ES-I3 (cell line): ENCODE measurements around the gene KANK3.
"Not testable (repeated sequence)": the region's sequence is repeated elsewhere in the genome, so short reads cannot be mapped to it uniquely, and the experiment has no call there.

Source experiments
- H3K36me3 ChIP-seq: 2 replicates; pipeline ENCODE4 v1.6.1; 2013; ENCODE audit warnings: mild to moderate bottlenecking, low read length, control low read depth, moderate library complexity; ENCODE audit not compliant: insufficient read depth
- H3K4me1 ChIP-seq: 2 replicates; pipeline ENCODE4 v1.6.1; 2013; ENCODE audit warnings: mild to moderate bottlenecking, control low read depth, low read length; ENCODE audit not compliant: insufficient read depth
- H3K9ac ChIP-seq: 2 replicates; pipeline ENCODE4 v1.6.1; 2013; ENCODE audit warnings: low read depth, mild to moderate bottlenecking, low read length, moderate library complexity
- H3K9me3 ChIP-seq: 2 replicates; pipeline ENCODE4 v1.6.1; 2013; ENCODE audit warnings: mild to moderate bottlenecking, low read length, moderate library complexity; ENCODE audit not compliant: control insufficient read depth, insufficient read depth

The KANK3 gene

GRCh38 chr19:8379156-8379891, 36.3 kb upstream of the KANK3 start:
- H3K9ac ChIP-seq, result peak overlapping the region; percentile 54; the same call in 1 of the 2 replicates
- not testable (repeated sequence) for H3K36me3 ChIP-seq, H3K9me3 ChIP-seq, H3K4me1 ChIP-seq

GRCh38 chr19:8377598-8377997, 34.5 kb upstream of the KANK3 start:
- Histone ChIP-seq H3K9me3 (no peaks in the 10 kb centered on the region), H3K9ac (no peak overlapping the region), H3K4me1 (no peaks in the 10 kb centered on the region), H3K36me3 (peaks cover 3% of the 10 kb centered on the region; the same call in 1 of the 2 replicates)

- not testable (repeated sequence) for H3K9me3 ChIP-seq, H3K9ac ChIP-seq, H3K4me1 ChIP-seq, H3K36me3 ChIP-seq
Observed at GRCh38 chr19:8376373-8376974, 33.4 kb upstream of the KANK3 start.

- not testable (repeated sequence) for H3K4me1 ChIP-seq, H3K36me3 ChIP-seq, H3K9ac ChIP-seq, H3K9me3 ChIP-seq
Observed at GRCh38 chr19:8375766-8376165, 32.7 kb upstream of the KANK3 start.

GRCh38 chr19:8373867-8374813, 31.1 kb upstream of the KANK3 start:
- Histone ChIP-seq H3K9me3 (no peaks in the 10 kb centered on the region), H3K36me3 (peaks cover 3% of the 10 kb centered on the region), H3K4me1 (peaks cover 4% of the 10 kb centered on the region; the same call in 1 of the 2 replicates), H3K9ac (no peak overlapping the region)

- H3K9me3 ChIP-seq, result no peaks in the 10 kb centered on the region
- peaks cover 3% of the 10 kb centered on the region for H3K36me3 ChIP-seq
- no peak overlapping the region for H3K9ac ChIP-seq
- peaks cover 12% of the 10 kb centered on the region; the same call in 1 of the 2 replicates for H3K4me1 ChIP-seq
Observed at GRCh38 chr19:8371011-8371804, 28.1 kb upstream of the KANK3 start.

- peaks cover 18% of the 10 kb centered on the region; the same call in 1 of the 2 replicates for H3K4me1 ChIP-seq
Observed at GRCh38 chr19:8370176-8371010, 27.3 kb upstream of the KANK3 start.

GRCh38 chr19:8367327-8368001, 24.4 kb upstream of the KANK3 start:
- peak overlapping the region; percentile 43; the same call in 1 of the 2 replicates for H3K9ac ChIP-seq
- no peaks in the 10 kb centered on the region; the same call in 1 of the 2 replicates for H3K36me3 ChIP-seq
- peaks cover 18% of the 10 kb centered on the region; the same call in 1 of the 2 replicates for H3K4me1 ChIP-seq
- H3K9me3 ChIP-seq, result no peaks in the 10 kb centered on the region

More at GRCh38 chr19:8370176-8371010, 27.3 kb upstream of the KANK3 start:
- no peaks in the 10 kb centered on the region for H3K9me3 ChIP-seq
- peaks cover 3% of the 10 kb centered on the region for H3K36me3 ChIP-seq
- no peak overlapping the region for H3K9ac ChIP-seq

GRCh38 chr19:8366961-8367326, 23.9 kb upstream of the KANK3 start:
- peak overlapping the region; percentile 43; the same call in 1 of the 2 replicates for H3K9ac ChIP-seq
- H3K9me3 ChIP-seq, result no peaks in the 10 kb centered on the region
- no peaks in the 10 kb centered on the region; the same call in 1 of the 2 replicates for H3K36me3 ChIP-seq
- peaks cover 18% of the 10 kb centered on the region; the same call in 1 of the 2 replicates for H3K4me1 ChIP-seq

- H3K9ac ChIP-seq, result no peak overlapping the region
- peaks cover 18% of the 10 kb centered on the region; the same call in 1 of the 2 replicates for H3K4me1 ChIP-seq
- no peaks in the 10 kb centered on the region for H3K9me3 ChIP-seq
- H3K36me3 ChIP-seq, result no peaks in the 10 kb centered on the region; the same call in 1 of the 2 replicates
Observed at GRCh38 chr19:8366121-8366581, 23.1 kb upstream of the KANK3 start.

GRCh38 chr19:8363803-8364771, 21.0 kb upstream of the KANK3 start, which contains the start of gene ANGPTL4:
Gene ANGPTL4 (plus strand): TSS chr19:8364155. CDS start chr19:8364322, 167 bp downstream.
- Histone ChIP-seq H3K9me3 (no peaks in the 10 kb centered on the region), H3K9ac (peak within 1 kb of the TSS; percentile 72), H3K36me3 (no peaks in the 10 kb centered on the region; the same call in 1 of the 2 replicates), H3K4me1 (peaks cover 14% of the 10 kb centered on the region; the same call in 1 of the 2 replicates)
